ENCODE data around the gene SORCS2. TPM values are rescaled to one million over a fixed set of nuclear protein-coding genes. Genes with fewer than 3 reads are reported as not detected.

SORCS2 gene
- total RNA-seq, 4 donors from 2014 or later = 1.1 to 2.5 (median 2.0) TPM

DNA sequence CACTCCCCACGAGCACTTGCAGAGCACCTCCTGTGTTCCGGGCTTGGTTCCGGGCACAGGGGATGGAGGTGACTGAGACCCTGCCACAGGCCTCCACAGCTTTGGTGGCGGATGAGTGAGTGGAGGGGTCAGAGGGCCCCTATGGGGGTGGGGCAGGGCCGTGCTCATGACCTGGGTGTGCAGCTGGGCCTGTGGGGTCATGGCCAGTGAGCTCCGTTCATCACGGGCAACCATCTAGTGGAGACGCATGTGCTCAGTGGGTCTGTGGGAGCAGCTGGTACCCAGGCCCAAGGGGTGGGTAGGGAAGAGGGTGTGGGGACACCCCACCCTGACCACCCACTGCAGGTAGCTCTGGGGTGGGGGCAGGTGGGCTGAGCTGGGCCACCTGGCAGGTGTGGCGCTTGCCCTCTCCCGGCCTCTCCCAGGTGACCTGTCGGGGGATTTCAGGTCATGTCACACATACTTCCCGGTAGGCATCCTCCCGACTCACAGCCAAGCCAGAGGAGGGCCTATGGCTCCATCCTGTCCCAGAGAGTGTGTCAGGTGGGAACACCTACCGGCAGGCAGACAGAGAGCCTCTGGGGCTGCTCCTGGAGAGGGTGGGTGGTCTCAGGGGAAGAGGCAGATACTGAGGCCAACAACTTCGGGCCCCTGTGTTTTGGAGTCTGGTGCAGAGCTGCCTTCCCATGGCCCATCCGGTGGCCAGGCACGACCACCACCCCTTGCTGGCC lies 238.8 kb downstream of the SORCS2 start:
- Histone ChIP-seq H3K9me3 (no peaks in the 10 kb centered on the region), H3K4me3 (no peak overlapping the region), H3K27ac (no peak overlapping the region), H3K4me1 (peaks cover 2 to 29% (median 10%) of the 10 kb centered on the region in 3 donors), H3K36me3 (no peaks in the 10 kb centered on the region), H3K27me3 (peaks cover 0 to 9% (median 0%) of the 10 kb centered on the region in 4 donors)
- intact Hi-C loops (cut with DNase I) = no loop called here
- WGBS, 2 donors = 60 to 67% methylated on average over 3 to 7 of the region's 17 CpGs
- no peak for DNase-seq
- TF ChIP-seq CTCF (IDR thresholded peaks at IDR 0.05) (no peak), POLR2A (IDR thresholded peaks at IDR 0.05) (no peak)

DNA sequence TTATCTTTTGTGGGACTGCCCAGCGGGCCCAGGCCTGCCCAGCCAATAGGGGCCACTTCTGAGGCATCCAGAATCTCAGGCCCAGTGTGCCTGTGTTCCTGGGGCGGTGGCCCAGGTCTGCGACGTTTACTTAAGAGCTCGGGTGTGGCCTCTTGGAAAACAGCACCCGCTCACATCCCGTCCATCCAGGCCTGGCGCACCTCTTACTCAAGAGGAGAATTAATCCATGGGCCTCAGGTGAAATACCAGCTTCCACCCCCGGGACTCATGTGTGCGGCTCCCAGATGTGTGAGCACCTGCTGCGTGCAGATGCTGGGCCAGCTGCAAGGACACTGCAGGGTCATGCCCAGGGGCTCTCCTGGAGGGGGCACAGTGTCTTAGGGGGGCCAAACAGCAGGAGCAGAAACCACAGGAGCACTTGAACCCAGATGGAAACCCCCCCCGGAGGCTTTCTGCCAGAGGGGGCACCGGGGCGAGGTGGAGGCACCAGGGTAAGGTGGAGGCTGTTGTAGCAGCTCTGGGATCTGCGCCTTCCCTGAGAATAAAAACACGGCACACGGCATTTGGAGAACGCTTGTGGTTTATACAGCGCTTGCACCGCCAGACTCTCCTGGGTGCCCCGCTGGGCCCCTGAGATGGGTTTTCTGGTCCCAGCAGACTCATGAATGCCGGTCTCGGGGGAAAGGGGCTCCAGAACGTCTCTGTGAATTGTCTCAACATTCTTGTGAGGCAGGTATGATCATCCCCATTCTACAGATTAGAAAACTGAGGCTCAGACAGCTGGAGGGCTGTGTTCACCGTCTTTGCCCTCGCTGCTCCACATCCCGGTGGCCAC lies 239.6 kb downstream of the SORCS2 start:
- TF ChIP-seq CTCF (IDR thresholded peaks at IDR 0.05) (peak in 1 of 6 experiments; percentile 18), POLR2A (IDR thresholded peaks at IDR 0.05) (no peak)
- H3K4me1 ChIP-seq = peaks cover 2 to 29% (median 10%) of the 10 kb centered on the region in 3 donors
- H3K4me3 ChIP-seq = no peak overlapping the region
- H3K36me3 ChIP-seq = no peaks in the 10 kb centered on the region
- no peaks in the 10 kb centered on the region for H3K9me3 ChIP-seq
- H3K27me3 ChIP-seq = peaks cover 0 to 9% (median 0%) of the 10 kb centered on the region in 4 donors
- intact Hi-C loops (cut with DNase I) = no loop called here
- DNase-seq = no peak
- no peak overlapping the region for H3K27ac ChIP-seq
- WGBS, 2 donors = 75 to 90% methylated on average over 4 to 23 of the region's 27 CpGs

DNA sequence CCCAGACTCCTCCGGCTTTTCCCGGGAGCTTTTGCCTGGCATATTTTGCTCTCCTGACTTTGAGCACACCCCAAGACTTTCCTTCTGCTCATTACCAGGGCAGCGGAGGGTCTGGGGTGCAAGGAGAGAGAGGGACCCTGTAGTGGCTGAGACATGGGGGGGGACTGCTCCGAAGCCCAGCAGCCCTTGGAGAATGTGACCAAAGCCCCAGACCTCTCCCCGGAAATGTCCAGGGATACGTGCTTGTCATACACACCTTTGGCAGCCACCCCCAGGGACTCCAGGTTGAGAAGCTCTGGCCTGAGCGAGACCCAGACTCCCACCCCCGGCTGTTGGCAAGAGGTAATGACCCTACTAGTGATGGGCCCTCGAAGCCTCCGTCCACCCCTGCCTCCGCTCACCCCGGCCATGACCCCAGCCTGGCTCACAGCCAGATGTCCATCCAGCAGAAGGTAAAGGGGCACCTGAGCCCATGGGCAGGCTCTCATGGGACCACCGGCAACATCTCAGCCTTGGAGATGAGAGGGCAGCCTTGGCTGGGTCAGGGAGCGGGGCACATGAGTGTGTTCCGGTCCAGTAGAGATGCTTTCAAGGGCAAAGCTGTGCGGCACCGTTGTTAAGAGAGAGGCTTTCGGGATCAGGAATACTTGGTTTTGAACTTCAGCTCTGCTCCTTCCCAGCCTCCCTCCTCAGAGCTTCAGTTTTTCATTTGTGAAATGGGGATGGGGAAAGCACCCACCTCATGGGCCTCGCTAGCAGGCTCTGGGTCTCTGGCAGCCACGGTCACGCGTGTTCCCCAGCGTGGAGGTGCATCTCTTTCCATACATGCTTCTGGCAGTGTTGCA lies 240.4 kb downstream of the SORCS2 start:
- no peaks in the 10 kb centered on the region for H3K9me3 ChIP-seq
- peaks cover 0 to 9% (median 0%) of the 10 kb centered on the region in 4 donors for H3K27me3 ChIP-seq
- intact Hi-C loops (cut with DNase I) = no loop called here
- TF ChIP-seq POLR2A (IDR thresholded peaks at IDR 0.05) (no peak), CTCF (IDR thresholded peaks at IDR 0.05) (no peak)
- no peak overlapping the region for H3K4me3 ChIP-seq
- no peaks in the 10 kb centered on the region for H3K36me3 ChIP-seq
- no peak for DNase-seq
- H3K27ac ChIP-seq = no peak overlapping the region
- peaks cover 2 to 29% (median 10%) of the 10 kb centered on the region in 3 donors for H3K4me1 ChIP-seq
- WGBS, 2 donors = 86 to 92% methylated on average over 6 to 15 of the region's 23 CpGs

DNA sequence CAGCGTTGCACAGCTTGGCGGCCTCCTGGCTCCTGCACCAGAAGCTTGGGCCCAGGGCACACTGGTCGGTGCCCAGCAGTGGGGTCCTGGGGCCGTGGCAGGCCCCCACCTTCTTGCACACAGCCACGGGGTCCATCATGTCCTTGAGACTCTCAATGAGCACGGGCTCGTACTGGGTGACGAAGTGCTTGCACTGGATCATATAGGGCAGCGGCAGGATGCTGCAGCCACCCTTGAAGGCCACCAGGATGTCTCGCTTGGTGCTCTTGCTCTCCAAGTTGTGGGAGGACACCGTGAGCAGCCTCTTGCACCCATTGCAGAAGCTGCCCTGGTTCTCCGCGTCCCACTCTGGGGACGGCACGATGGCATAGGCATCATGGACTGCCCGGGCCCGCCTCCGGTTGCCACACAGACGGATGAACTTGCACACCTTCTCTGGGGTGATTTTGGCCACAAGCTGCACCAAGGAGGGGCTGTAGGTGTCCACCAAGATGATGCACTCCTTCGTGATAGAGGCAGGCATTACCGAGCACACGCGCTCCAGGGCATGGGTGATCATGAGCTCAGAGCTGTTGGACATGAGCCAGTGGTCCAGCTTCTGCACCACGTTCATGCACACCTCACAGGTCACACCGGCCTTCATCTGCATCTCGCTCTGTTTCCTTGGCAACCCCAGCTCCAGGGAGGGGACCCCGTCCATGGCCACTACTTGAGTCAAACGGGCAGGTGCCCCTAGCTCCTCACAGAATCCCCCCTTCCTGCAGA lies 241.2 kb downstream of the SORCS2 start:
- 85 to 92% methylated on average over 10 of the region's 28 CpGs for WGBS, 2 donors
- intact Hi-C loops (cut with DNase I) = no loop called here
- DNase-seq = no peak

More for the DNA sequence above, 241.2 kb downstream of the SORCS2 start:
- Histone ChIP-seq H3K36me3 (no peaks in the 10 kb centered on the region), H3K27ac (no peak overlapping the region), H3K27me3 (peaks cover 0 to 9% (median 0%) of the 10 kb centered on the region in 4 donors), H3K9me3 (no peaks in the 10 kb centered on the region), H3K4me3 (no peak overlapping the region), H3K4me1 (peaks cover 2 to 29% (median 10%) of the 10 kb centered on the region in 3 donors)
- TF ChIP-seq CTCF (IDR thresholded peaks at IDR 0.05) = no peak
- TF ChIP-seq POLR2A (IDR thresholded peaks at IDR 0.05) = no peak

Data from esophagus squamous epithelium (tissue), 5 donors.